ELF-1 (cell line): ENCODE data around the gene MYO1B.

Experiments used
- DNase-seq: peaks from one replicate; pipeline ENCODE4 v3.0.0-alpha.2; 2016; ENCODE audit warnings: low read depth, low spot score

Gene MYO1B

DNA sequence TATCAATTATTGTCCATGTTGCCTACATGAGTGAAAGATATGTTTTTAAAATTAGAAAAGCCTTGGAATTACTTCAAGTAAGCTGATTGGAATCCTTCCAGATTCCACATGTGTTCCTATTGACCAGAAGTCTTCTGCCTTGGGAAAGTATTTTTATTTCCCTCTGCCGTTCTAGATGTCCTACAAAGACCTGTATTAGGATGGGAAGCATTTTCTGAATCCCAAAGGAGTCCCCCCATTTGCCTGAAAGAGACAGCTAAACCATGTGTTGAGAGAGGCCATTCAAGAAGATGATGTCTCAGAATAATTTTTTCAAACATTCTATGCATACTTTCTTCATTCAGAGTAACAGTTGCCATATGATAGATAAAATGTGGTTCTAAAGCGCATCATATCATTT is 19.0 kb upstream of the MYO1B start:
- no peak for DNase-seq

- no peak for DNase-seq
These were observed 16.9 kb upstream of the MYO1B start for GRCh38 chr2:191228333-191228732.

DNA sequence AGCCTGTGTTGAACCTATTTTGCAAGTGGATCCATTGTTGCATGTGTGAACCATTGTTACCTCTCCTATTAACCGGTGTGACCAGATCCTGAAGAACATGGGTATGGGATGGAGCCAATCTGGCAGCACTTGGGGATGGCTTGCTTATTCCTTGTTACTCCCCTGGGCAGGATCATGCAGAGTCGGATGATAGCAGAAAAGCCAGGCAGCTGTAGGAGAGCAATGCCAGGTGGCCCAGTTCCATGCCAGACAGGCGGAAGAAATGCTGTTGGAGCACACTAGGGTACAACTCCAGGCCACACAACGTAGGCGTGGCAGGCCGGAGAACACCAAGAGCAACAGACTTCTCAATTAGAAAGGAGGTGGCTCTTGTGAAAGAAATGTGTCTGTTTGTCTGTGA is 16.3 kb upstream of the MYO1B start:
- DNase-seq = no peak

- DNase-seq = no peak
These were observed 15.0 kb upstream of the MYO1B start for GRCh38 chr2:191230174-191230573.

GRCh38 chr2:191231995-191232394 is 13.2 kb upstream of the MYO1B start:
- DNase-seq = no peak

- no peak for DNase-seq
These were observed 11.7 kb upstream of the MYO1B start for GRCh38 chr2:191233533-191233932.

DNA sequence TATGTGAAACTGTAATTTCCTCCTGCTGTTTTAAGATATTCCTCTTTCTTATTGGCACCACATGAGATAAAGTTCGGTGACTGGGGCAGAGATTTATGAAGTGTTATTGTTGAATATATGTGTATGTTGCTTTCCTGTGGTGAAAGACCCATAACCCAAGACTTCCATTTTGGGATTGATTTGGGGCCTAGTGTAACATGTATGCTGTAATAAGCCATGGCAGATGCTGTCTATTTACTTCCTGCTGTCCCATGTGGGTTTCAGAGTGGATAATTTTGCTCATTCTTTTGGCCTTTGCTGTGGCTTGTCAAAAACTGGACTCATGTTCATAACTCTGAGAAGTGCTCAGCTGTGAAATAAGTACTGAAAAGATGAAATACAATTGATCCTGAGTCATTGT is 10.8 kb upstream of the MYO1B start:
- no peak for DNase-seq

DNA sequence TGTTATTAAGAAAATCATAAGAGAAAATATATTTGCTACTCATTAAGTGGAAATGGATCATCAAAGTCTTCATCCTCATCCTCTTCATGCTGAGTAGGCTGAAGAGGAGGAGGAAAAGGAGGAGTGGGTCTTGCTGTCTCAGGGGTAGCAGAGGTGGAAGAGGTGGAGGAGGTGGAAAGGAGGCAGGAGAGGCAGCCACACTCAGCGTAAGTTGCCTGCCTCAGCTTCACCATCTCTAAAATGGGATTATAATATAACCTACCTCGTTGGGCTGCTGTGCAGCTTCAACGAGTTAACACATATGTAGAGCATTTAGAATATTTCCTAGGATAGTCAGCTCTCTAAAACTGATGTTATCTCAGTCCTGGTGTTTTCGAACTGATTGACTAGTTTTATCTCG is 4.3 kb upstream of the MYO1B start:
- no peak for DNase-seq

GRCh38 chr2:191241418-191241817 is 3.8 kb upstream of the MYO1B start:
- no peak for DNase-seq

- DNase-seq = no peak
These were observed 2.0 kb upstream of the MYO1B start for GRCh38 chr2:191243154-191243553.

DNA sequence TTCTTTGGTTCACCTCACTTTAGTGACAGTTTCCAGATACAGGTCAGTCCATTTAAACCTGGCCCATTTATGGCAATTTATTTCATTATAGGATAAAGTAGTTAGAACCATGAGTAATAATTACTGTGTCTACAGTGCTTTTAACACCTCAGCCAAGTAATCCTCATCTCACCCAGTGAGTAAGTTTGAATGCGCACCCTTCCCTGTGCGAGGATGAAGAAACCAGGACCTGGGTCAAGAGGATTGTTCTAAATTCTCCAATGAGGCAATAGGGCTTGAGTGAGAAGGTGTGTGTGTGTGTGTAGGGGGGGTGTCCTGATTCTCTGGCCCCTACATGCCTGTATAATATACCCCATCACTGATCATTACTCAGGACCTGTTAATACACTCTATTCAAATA is 854 bp upstream of the MYO1B start:
- DNase-seq = no peak

DNA sequence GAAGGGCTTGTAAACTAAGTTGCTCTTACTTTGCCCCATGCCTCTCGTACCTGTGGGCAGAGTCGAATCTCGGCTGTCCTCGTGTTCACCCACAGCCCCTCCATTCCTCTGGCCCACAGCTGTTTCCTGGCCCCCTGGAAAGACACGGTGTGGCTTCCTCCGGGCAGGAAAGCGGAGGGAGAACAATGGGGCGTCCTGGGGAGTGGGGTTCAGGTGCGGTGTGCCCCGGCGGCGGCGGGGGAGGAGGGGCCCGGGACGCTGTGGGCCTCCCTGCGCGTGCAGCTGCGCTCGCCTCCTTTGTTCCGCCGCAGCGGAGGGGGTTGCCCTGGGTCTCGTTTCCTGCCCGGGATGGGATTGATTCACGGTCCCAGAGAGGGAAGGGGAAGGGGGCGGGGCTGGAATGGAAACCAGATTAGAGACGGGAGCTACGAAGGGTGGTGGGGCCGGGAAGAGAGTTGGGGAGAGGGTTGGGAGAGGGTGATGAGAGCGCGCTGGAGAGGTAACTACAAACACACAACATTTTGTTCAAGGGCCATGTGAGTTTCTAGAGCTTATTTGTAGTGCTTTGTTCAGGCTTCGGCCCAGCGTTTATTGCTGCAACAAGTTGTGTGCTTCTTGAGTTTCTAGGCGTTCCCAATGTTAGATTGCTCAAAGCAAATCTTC is 796 bp downstream of the MYO1B start:
- DNase-seq = peak; percentile 85

- DNase-seq = peak; percentile 22
These were observed 1.7 kb downstream of the MYO1B start for GRCh38 chr2:191246820-191247380.

- peak; percentile 86 for DNase-seq
These were observed 2.3 kb downstream of the MYO1B start for GRCh38 chr2:191247381-191248057.

DNA sequence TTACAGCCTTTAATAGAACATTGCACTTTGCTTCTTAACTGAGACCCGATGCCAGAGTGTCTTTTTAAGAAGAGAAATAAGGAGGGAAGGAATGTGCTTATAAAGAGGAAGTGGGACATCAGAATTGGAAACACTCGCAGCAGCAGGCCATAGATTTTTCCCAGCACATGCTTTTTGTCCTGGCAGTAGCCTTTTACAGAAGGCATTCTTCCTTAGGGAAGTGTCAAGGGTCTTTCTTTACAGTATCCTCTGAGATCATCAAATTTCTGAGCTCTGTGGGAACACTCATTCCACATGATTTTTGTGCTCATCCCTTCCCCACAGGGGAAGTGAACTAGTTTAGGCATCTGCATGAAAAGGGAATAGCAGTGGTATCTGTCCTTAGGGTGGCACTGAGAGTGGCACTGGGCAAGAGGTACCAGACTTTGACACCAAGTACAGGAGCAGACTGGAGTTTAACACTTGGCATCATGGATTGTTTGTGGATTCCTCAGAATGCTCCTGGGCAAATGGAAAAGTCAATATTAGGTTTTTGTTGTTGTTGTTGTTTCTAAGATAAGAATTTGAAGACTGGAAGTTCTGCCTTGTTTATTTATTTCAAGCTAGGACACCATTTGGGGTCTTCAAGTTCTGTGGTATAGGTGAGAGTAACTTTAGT is 4.1 kb downstream of the MYO1B start:
- no peak for DNase-seq

GRCh38 chr2:191250400-191250799 is 5.2 kb downstream of the MYO1B start:
- no peak for DNase-seq

DNA sequence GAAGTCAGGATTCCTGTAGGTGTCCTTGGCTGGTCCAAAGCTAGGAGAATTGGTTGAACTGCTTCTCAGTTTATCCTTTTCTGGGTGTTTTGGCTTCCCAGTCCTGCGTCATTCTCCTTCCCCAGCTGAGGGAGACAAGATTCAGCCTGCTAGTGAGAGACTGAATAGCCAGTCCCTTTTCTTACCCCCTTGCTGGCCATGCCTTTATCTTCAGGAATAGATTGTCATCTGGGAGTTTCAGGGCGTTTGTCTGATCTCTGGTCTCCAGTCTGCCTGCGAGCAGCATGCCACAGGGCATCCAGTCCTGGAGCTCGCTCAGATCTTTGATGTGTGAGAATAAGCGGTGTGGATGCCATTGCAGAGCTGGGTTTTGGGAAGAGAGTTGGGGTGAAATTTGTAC is 5.8 kb downstream of the MYO1B start:
- peak; percentile 77 for DNase-seq

DNA sequence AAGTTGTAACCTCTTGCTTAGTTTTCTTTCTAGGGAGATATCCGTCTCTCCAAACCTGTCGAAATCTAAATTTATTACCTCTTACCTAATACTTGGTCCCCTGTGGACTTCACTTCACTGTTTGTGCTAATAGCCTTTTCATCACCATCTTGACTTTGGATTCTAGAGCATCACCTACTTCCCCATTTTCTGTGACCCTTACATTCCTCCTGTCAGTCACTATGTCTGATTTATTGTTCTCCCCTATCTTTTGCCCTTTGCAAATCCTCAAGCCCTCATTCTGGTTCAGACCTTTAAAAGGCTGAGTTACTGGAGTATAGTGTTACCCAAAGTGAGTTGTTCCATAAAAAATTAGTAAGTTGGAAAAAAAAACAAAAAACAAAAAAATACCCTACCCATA is 7.5 kb downstream of the MYO1B start:
- DNase-seq = no peak

GRCh38 chr2:191253476-191253875 is 8.3 kb downstream of the MYO1B start:
- no peak for DNase-seq

DNA sequence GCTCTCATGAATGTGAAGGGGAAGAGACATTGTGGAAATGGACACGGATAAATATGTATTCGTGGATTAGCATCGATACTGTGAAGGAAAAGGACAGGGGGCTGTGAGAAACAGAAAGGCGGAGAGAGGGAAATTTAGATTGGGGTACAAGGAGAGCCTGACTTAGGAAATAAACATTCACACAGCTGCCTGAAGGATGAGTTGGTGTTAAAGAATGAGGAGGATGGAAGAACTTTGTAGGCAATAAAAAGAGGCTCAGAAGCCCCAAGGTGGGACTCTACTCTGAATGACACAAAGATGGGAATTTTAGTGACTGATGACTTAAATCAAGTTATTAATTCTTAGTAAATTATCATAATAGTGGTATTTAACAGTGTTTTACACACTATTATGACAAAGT is 10.1 kb downstream of the MYO1B start:
- DNase-seq = no peak

DNA sequence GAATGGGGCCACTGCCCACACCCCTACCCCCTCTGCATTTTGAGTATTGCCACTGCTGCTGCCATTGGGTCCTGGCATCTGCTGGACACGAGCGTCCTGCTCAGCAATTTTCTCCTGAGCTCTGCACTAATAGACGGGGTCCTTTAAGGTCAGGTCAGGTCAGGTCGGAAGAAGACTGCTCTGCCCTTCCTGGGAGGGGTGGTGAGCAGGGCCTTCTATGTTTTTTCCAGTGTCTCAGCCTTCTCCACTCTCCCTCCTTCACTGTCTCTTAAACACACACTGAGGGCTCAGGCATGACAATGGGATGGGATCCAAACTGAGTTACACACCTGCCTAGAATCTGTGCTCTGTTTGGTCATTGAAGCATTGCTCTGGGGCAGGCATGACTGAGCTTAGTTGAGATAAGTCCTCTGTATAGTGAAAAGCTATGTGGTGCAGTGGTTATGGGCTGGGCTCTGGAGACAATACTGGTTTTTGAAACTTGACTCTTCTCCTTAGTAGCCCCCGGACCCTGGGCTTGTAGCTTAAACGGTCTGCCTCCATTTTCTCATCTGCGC is 10.6 kb downstream of the MYO1B start:
- peak; percentile 35 for DNase-seq

DNA sequence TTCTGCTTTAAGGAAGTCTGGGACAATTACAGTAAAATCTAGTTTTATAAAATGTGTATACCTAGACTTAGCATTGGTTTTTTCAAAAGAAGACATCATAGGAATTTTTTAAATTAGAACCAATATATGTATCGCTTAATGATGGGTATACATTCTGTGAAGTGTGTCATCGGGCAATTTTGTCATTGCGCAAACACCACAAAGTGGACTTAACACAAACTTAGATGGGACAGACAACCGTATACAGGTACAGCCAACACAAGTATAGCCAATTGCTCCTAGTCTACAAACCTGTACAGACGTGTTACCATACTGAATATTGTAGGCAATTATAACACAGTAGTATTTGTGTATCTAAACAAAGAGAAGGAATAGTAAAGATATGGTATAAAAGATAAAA is 12.7 kb downstream of the MYO1B start:
- no peak for DNase-seq
